ENCODE data around the gene RPS2.
"Not testable (repeated sequence)": the region's sequence is repeated elsewhere in the genome, so short reads cannot be mapped to it uniquely, and the experiment has no call there.

RPS2 gene

DNA sequence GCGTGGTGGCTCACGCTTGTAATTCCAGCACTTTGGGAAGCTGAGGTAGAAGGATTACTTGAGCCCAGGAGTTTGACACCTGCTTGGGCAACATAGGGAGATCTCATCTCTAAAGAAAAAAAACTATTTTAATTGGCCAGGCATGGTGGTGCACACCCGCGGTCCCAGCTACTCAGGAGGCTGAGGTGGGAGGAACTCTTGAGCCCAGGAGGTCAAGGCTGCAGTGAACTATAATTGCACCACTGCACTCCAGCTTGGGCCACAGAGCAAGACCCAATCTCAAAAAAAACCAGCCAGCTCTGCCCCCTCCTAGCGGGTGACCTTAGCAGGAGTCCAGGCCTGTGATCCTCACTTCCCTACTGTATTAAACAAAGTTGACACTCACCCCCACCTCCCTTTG is 40.5 kb downstream of the RPS2 start:
- in situ Hi-C loops (cut with MboI; ENCODE audit: low sequenced_read_pairs): no loop called here

DNA sequence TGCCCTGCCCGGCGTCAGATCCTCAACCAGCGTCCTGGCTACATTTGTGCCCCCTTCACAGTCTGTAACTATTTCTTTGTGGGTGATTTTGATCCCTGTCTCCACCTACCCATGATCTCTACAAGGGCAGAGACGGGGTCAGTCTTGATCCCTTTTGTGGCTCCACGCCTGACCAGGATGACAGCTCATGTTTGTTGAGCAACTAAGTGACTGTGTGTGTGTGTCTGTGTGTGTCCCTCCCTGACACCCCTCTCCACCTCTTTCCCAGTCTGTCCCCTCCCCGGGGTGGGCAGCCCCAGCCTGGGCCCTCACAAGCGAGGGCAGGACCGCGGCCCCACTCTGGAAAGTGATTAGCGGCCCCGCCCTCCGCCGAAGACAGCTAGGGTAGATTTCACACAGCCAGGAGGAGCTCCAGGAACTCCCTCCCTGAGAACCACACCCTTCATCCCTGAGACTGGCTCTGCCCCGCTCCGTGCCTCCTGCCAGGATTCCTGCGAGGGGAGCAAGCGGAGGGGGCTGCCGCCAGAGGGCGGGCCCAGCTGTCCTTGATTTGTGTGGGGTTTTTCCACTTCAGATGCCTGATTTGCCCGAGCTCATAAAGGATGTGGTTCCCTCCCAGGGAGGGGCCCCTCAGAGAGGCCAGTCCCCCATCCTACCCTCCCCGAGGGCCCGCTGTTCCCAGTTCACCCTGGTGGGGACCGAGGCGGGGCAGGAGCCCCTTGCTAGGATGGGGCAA is 41.2 kb downstream of the RPS2 start:
- in situ Hi-C loops (cut with MboI; ENCODE audit: low sequenced_read_pairs): no loop called here

DNA sequence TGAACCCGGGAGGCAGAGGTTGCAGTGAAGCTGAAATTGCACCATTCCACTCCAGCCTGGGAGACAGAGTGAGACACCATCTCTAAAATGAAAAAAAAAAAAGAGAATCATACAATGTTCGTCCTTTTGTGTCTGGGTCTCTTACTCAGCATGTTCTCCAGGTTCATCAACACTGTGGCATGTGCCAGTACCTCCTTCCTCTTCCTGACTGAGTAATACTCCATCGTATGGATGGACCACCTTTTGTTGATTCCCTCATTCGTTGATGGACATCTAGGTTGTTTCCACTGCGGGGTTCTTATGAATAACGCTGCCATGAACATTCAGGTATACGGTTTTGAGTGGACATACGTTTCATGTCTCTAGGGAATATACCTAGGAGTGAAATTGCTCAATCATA is 42.3 kb downstream of the RPS2 start:
- in situ Hi-C loops (cut with MboI; ENCODE audit: low sequenced_read_pairs): no loop called here

DNA sequence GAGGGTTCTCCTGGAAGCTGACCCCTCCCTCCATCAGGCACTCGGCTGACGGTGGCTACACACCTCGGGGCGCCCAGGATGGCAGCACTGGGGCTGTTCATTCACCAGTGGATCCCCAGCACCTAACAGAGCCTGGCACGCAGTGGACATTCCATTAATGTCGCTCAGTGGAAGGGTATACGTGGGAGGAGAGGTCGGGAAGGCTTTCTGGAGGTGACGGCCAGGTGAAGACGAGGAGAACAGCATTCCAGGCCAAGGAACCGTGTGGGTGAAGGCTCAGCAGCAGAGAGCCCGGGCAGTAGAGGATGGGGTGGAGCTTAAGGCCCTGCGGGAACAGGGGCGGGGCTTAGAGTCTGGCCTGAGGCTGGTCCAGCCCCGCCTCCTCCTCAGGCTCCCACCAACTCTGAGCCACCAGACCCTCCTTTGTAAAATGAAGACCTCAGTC is 43.9 kb downstream of the RPS2 start:
- in situ Hi-C loops (cut with MboI; ENCODE audit: low sequenced_read_pairs): no loop called here

DNA sequence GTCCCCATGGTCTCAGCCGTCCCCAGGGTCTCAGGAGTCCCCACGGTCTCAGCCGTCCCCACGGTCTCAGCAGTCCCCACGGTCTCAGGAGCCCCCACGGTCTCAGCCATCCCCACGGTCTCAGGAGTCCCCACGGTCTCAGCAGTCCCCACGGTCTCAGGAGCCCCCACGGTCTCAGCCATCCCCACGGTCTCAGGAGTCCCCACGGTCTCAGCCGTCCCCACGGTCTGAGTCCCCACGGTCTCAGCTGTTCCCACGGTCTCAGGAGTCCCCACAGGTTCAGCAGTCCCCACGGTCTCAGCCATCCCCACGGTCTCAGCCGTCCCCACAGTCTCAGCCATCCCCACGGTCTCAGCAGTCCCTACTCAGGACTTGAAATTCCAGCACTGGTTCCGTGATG is 44.5 kb downstream of the RPS2 start:
- in situ Hi-C loops (cut with MboI; ENCODE audit: low sequenced_read_pairs): not testable (repeated sequence)

DNA sequence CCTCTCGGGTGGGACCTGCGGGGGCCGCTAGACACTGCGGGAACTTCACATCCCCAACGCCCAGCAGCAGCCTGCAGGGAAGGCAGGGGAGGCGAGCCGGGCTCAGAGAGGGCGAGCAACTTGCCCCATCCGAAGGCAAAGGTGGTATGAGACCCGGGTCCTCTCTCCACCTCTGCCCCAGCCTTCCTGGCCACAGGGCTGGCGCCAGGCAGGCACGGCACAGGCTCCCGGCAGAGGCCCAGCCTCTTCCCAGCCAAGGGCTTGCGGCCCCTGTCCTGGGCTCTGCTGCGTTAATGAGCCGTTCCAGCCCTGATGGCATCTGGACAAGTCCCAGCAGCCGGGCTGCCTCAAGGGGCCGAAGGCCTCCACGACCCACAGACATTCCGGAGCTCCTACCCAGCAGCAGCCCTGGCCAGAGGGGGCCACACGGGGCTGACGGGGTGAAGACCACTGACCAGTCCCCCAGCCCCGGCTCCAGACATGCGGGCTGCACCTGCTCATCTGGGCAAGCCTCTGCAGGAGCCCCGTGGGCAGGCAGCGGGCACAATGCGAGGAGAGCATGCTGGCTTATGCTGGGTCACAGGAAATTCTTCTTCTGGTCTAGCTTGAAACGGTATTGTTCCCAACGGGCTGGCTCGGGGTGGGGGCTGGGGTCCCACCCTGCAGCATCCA is 45.2 kb downstream of the RPS2 start:
- in situ Hi-C loops (cut with MboI; ENCODE audit: low sequenced_read_pairs): no loop called here

DNA sequence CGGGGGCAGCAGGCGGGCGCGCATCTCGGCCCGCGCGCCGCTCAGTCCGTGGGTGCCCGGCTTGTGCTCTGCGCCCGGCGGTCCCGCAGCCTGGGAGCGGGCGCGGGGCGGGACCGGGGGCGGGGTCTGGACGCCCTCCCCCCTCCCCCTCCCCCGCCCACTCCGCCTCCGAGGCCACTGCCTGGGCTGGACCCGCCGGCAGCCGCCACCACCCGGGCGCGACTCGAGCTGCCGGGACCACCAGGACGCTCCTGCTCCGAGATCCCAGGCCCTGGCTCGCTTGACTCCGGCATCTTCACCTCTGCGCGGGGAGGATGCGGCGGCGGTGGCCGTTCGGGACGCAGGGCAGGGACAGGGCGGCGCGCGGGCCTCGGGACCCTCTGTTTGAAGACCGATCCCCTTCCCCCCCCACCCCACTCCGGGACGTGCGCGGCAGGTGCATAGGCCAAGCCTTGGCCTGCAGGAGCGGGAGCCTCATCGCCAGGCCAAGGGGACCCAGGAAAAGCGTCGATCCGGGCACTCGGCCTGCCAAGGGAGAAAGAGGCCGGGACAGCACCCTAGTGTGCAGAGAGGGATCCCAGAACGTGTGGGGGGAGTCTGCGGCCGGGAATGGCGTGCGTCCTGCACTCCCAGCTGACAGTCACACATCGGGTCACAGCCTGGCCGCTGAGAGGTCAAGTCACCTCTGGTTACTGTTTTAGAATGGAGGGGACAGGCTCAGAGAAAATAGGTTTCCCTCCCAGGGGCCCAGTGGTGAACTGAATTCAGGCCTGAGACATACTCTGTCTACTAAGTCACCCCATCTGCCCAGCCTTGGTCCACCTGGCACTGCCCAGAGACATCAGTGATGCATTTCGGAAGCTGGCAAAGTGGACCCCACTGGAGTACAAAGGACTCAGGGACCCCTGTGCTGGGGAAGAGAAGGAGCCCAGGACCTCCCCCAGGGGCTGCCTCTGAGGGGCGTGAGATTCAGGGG is 46.0 kb downstream of the RPS2 start, which contains the start of gene HS3ST6:
Gene HS3ST6, minus strand, starts transcription at position 65 of the 976 bp plus-strand sequence. CDS start 92 bp downstream, outside the sequence.
- in situ Hi-C loops (cut with MboI; ENCODE audit: low sequenced_read_pairs): no loop called here

DNA sequence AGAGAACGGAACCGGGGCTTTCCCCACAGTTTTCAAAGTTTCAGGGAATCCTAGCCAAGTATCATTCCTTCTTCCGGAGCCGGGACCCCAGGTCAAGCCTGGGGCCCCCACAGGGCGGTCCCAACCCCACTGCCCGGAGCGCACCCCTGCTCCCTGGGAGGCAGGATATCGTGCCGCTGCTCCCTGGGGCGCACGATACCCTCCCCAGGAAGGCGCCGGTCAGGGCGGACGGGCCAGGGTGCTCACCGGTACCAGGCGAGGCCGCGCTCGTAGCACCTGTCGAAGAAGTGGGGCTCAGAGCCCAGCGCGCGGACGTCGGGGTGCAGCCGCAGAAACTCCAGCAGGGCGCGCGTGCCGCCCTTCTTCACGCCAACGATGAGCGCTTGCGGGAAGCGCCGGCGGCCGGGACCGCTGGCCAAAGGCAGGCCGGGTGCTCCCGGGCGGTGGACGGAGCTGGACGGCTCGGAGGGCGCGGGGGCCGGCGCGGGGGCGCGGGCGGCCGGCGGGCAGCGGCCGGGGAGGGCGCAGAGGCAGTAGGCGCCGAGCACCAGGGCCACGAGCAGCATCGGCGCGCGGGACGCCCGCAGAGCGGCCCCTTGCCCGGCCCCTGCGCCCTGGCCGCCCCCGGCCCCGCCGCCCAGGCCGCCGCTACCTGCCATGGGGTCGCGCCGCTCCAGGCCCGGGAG is 46.8 kb downstream of the RPS2 start:
- in situ Hi-C loops (cut with MboI; ENCODE audit: low sequenced_read_pairs): no loop called here

DNA sequence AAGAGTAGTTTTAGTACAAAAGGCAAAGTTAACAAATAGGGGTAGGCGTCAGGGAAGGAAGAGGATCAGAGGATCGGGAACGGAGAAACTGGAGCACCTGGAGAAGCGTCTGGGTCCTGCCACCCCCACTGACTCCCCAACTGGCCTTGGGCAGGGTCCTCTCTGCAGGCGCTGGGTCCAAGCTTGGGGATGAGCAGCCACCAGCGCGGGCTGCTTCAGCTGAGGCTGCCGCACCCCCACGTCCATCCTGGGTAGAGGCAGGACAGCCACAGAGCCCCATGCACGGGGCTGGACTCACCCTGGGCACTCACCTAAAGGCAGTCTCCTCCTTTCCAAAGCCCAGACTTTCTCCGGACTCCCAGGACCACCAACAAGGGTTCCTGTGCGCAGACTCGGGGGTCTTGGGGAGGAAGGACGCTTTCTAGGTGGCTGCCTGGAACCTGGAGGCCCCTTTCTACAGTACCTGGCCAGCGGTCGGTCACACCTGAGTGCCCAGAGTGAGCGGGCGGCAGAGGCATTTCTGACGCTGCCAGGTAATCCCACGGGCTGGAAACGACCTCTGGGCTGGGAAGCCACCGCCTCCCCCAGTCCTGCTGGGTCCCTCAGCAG is 47.5 kb downstream of the RPS2 start:
- in situ Hi-C loops (cut with MboI; ENCODE audit: low sequenced_read_pairs): no loop called here

DNA sequence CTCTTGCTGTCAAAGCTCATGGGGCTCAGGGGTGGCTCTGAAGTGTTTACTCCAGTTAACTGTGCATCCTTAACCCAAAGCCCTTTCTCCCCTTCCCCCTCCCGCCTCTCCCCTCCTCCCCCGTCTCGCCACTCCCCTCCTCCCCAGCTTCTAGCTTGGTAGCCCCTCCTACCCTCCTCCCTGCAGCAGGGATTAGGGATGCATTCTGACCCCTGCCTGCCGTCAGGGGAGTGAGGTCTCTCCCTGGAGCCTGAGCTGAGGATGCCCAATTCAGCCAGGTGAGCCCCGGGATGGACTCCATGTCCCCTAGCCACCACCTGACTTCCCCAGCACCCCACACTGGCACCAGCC is 48.0 kb downstream of the RPS2 start:
- in situ Hi-C loops (cut with MboI; ENCODE audit: low sequenced_read_pairs): no loop called here

DNA sequence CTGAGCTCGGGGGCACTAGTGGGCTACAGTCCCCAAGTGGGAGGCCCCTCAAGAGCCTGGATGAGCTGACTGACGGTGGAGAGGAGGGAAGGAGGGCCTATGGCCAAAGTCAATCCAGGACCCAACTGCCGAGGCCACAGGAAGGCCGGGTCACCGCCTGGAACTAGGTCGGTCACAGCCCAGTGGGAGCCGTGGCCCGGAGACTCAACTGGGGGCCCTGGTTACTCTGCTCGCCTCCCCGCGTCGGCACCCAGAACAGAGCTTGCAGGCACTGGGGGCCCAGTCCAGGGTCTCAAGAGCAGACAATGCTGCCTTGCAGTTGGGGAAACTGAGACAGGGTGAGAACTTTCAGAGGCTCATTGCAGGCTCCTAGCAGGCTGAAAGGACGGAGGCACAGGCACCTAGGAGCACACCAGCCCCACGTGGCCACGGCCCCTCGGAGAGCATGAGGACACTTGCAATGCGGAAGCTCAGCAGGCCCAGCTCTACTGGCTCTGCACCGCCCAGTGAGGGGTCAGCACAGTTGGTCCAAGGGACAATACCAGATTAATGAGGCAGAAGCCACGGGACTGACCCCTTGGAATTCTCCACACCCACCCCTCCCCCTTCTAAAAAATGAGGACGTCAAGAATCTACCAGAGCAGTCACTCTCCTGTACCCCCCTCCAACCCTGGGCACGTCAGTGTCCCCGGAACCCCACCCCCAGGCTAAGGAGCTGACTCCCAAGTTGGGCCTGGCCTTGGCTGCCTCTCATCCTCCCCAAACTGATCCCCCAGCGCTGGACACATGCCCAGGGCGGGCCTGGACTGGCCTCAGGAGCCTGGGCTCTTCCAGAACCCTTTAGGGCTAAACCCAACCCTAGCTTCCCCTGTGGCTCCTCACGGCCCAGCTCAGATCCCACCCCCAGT is 48.6 kb downstream of the RPS2 start:
- in situ Hi-C loops (cut with MboI; ENCODE audit: low sequenced_read_pairs): no loop called here

DNA sequence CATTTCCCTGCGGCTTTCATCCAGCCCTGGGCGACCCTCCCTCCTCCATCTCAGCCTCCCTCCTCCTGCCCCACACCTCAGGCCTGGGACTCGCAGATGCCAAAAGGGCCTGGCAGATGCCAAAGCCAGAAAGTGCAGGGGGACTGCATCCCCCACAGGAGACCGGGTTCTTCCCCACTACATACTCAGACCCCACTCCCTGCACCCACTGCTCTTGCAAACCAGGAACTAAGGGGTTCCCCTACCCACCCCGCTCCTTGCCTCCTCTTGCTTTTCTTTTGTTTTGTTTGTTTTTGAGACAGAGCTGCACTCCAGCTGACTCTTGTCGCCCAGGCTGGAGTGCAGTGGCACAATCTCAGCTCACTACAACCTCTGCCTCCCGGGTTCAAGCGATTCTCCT is 49.6 kb downstream of the RPS2 start:
- in situ Hi-C loops (cut with MboI; ENCODE audit: low sequenced_read_pairs): no loop called here

DNA sequence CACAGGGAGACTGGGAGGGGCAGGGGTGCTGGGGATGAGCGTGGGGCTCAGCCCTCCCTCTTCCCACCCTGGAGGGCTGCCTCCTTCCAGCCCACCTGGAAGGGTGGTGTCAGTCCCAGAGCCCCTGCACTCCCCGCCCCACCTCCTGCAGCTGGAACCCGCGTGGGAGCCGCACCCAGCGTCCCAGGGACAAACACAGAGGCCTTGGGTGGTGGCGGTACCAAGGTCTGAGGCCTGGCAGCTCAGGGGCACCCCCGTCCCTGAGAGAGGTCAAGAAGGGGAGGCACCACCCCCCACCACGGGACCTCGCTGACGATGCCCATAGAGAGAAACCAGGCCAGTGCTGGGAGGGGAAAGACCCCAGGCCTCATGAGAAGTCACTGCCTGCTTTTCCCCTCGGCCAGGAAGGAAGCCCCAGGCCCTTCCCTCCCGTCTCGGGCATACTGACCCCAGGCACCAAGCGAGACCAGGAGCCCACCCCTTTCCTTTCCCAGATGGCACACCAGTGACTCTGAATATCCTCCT is 50.5 kb downstream of the RPS2 start:
- in situ Hi-C loops (cut with MboI; ENCODE audit: low sequenced_read_pairs): no loop called here

DNA sequence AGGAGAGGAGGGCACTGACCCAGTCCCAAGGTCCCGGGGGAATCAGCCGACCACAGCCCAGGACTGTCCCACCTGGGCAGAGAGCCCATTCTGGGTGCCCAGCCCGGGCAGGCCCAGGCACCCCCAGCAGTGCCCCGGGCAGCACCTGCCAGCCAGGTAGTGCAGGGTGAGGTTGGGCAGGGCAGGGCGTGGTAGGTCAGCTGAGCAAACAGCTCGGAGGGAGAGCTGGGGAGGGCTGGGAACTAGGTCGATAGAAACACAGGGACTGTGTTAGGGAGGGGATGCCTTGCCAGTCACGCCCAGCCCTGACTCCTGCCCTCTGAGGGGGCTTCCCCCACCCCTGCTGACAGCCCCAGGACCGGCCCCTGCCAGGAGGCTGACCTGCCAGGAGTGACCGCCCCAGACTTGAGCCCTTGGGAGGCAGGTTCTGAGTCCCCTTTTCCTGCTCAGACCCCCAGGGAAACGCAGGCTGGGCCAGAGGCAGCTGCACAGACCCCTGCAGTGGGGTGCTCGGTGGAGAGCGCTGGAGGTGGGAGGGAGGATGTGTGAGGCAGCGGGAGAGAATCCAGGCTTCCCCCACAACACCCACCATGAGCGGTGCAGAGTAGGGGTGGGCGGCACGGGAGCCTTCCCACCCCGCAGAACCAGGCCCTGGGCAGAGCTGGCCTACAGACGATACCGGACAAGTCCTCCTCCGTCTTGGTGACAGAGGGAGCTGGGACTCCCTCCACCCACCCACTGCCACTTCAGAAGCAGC is 51.1 kb downstream of the RPS2 start:
- in situ Hi-C loops (cut with MboI; ENCODE audit: low sequenced_read_pairs): no loop called here

DNA sequence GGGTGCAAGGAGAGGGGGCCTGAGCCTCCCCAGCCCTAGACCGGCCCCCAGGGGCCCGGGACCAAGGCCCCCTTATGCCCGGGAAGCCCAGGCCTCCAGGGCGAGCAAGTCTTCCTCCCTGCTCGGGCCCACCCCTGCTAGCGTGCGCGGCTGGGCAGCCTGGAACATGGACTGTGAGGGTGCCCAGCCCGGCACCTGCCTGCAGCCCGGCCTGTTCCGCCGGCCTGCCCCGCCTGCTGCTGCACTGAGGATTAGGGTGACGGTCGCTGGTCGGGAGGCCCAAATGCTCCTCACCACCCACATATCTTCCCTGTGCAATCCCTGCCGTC is 52.4 kb downstream of the RPS2 start:
- in situ Hi-C loops (cut with MboI; ENCODE audit: low sequenced_read_pairs): no loop called here

Data from HL-60/S4 (cell line).